Measurements from ENCODE around the gene ARHGEF2. TPM values are rescaled to one million over a fixed set of nuclear protein-coding genes. Genes with fewer than 3 reads are reported as not detected.

ARHGEF2 gene
- total and polyA plus RNA-seq, 8 donors, result 10.3 to 39.0 (median 20.3) TPM

GRCh38 chr1:155976062-155976912 lies 2.1 kb downstream of the ARHGEF2 start:
- Histone ChIP-seq H3K27me3 (no peaks in the 10 kb centered on the region), H3K36me3 (no peaks in the 10 kb centered on the region), H3K9me3 (no peaks in the 10 kb centered on the region), H3K4me3 (peak overlapping the region in 2 of 4 donors; percentile 57 to 83), H3K4me1 (peaks cover 0 to 15% (median 0%) of the 10 kb centered on the region in 3 donors), H3K27ac (peak overlapping the region in 2 of 4 donors; percentile 85 to 86)
- FAIRE-seq (no peak), ATAC-seq (no peak), DNase-seq (no peak)
- intact Hi-C loops (cut with DNase I), result no loop called here
- WGBS, 2 donors, result 29 to 31% methylated on average over 14 of the region's 14 CpGs
- TF ChIP-seq CTCF (IDR thresholded peaks at IDR 0.05), result no peak

DNA sequence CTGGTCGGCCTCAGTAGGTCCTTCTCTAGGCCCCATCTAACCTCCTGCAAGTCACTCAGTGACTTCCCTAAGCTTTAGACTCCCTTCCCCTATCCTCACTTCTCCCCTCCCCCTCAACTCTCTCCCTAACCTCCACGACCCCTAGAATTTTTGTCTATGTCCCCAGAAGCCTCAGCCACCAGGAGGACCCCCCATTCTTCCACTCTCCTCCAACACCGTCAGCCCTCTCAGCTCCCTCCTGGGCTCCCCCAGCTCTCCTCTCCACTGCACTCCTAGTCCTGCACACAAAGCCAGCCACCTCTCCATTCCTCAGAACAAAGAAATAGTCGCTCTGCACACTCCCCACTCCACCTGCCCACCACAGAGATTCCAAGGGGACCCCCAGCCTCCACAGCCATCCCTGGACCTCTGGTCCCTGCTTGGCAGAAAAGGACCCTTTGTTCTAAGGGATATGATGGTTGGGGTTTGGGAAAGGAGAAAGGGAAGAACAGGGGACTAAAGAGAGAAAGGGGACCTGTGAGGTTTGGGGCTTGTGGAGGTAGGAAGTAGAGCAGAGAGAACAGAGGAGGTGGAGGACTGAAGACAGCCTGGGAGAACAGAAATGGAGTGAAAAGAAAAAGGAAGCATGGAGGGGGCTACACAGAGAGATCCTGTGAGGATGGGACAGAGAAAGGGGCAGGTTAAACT lies 2.8 kb downstream of the ARHGEF2 start:
- FAIRE-seq (no peak), DNase-seq (no peak), ATAC-seq (no peak)
- intact Hi-C loops (cut with DNase I), result no loop called here
- H3K36me3 ChIP-seq, result no peaks in the 10 kb centered on the region
- WGBS, 2 donors, result 42 to 46% methylated on average over 4 of the region's 4 CpGs
- TF ChIP-seq CTCF (IDR thresholded peaks at IDR 0.05), result no peak
- no peaks in the 10 kb centered on the region for H3K27me3 ChIP-seq
- H3K9me3 ChIP-seq, result no peaks in the 10 kb centered on the region
- H3K4me1 ChIP-seq, result peaks cover 0 to 12% (median 0%) of the 10 kb centered on the region in 3 donors
- H3K4me3 ChIP-seq, result peak overlapping the region in 2 of 4 donors; percentile 57 to 83
- H3K27ac ChIP-seq, result peak overlapping the region in 2 of 4 donors; percentile 50 to 85

- no peaks in the 10 kb centered on the region for H3K36me3 ChIP-seq
- FAIRE-seq, result no peak
- no peak for DNase-seq
- no peaks in the 10 kb centered on the region for H3K27me3 ChIP-seq
- intact Hi-C loops (cut with DNase I), result no loop called here
- no peaks in the 10 kb centered on the region for H3K9me3 ChIP-seq
- 52 to 56% methylated on average over 13 of the region's 13 CpGs for WGBS, 2 donors
- no peak for TF ChIP-seq CTCF (IDR thresholded peaks at IDR 0.05)
- peak overlapping the region in 2 of 4 donors; percentile 50 to 85 for H3K27ac ChIP-seq
- peak overlapping the region in 1 of 4 donors; percentile 83 for H3K4me3 ChIP-seq
- peaks cover 0 to 5% (median 0%) of the 10 kb centered on the region in 3 donors for H3K4me1 ChIP-seq
- peak in 1 of 4 donors; percentile 2 for ATAC-seq
Measured at GRCh38 chr1:155974208-155975115, 3.9 kb downstream of the ARHGEF2 start.

DNA sequence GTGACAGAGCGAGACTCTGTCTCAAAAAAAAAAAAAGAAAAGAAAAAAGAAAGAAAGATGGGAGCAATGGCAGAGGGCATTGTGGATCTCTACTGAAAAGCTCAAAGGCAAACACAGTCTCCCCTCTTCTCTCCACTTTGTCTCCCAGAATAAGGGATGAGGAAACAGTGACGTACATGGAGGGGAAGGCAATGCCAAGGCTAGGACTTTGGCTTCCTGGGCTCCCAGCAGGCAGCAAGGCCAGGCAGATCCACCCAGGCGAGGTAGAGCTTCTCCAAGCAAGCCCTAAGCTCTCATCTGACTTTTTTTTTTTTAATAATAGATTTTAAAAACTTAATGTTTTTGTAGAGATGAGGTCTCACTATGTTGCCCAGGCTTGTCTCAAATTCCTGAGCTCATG lies 4.6 kb downstream of the ARHGEF2 start:
- no peak for TF ChIP-seq CTCF (IDR thresholded peaks at IDR 0.05)
- intact Hi-C loops (cut with DNase I), result no loop called here
- ATAC-seq (no peak), DNase-seq (no peak), FAIRE-seq (no peak)
- Histone ChIP-seq H3K4me3 (no peak overlapping the region), H3K36me3 (no peaks in the 10 kb centered on the region), H3K4me1 (peaks cover 0 to 5% (median 0%) of the 10 kb centered on the region in 3 donors), H3K9me3 (no peaks in the 10 kb centered on the region), H3K27ac (peak overlapping the region in 1 of 4 donors; percentile 85), H3K27me3 (no peaks in the 10 kb centered on the region)
- 84 to 86% methylated on average over 3 of the region's 3 CpGs for WGBS, 2 donors
